ENCODE results near the gene ANKRD22.

ANKRD22 gene

GRCh38 chr10:88826388-88826787 is 25.3 kb downstream of the ANKRD22 start:
- no peak overlapping the region for H3K27ac ChIP-seq
- H3K4me1 ChIP-seq (ENCODE audit: low read depth, poor library complexity, severe bottlenecking), result no peaks in the 10 kb centered on the region
- TF ChIP-seq CTCF (conservative IDR thresholded peaks at IDR 0.05; ENCODE audit: low read depth, low read length), result no peak
- H3K36me3 ChIP-seq (ENCODE audit: insufficient read depth), result no peaks in the 10 kb centered on the region
- H3K9ac ChIP-seq, result no peak overlapping the region
- no peak overlapping the region for H3K4me3 ChIP-seq (IDR thresholded peaks at IDR 0.05; ENCODE audit: insufficient read depth, low read depth, low read length)
- no peaks in the 10 kb centered on the region for H3K79me2 ChIP-seq (ENCODE audit: insufficient read depth, low read depth)
- H2AFZ ChIP-seq (ENCODE audit: low read depth), result no peak overlapping the region
- H3K27me3 ChIP-seq (ENCODE audit: insufficient read depth, low read depth), result no peaks in the 10 kb centered on the region
- no peaks in the 10 kb centered on the region for H4K20me1 ChIP-seq (ENCODE audit: insufficient read depth)
- no peak overlapping the region for H3K4me2 ChIP-seq

- H3K27me3 ChIP-seq (ENCODE audit: insufficient read depth, low read depth), result no peaks in the 10 kb centered on the region
- no peak overlapping the region for H3K9ac ChIP-seq
- TF ChIP-seq CTCF (conservative IDR thresholded peaks at IDR 0.05; ENCODE audit: low read depth, low read length), result no peak
- no peaks in the 10 kb centered on the region for H4K20me1 ChIP-seq (ENCODE audit: insufficient read depth)
- H3K4me1 ChIP-seq (ENCODE audit: low read depth, poor library complexity, severe bottlenecking), result no peaks in the 10 kb centered on the region
- H3K4me2 ChIP-seq, result no peak overlapping the region
- no peak overlapping the region for H3K4me3 ChIP-seq (IDR thresholded peaks at IDR 0.05; ENCODE audit: insufficient read depth, low read depth, low read length)
- no peaks in the 10 kb centered on the region for H3K79me2 ChIP-seq (ENCODE audit: insufficient read depth, low read depth)
- H3K27ac ChIP-seq, result no peak overlapping the region
- no peaks in the 10 kb centered on the region for H3K36me3 ChIP-seq (ENCODE audit: insufficient read depth)
- no peak overlapping the region for H2AFZ ChIP-seq (ENCODE audit: low read depth)
Measured at GRCh38 chr10:88820748-88821401, 30.8 kb downstream of the ANKRD22 start.

GRCh38 chr10:88819290-88819689 is 32.4 kb downstream of the ANKRD22 start:
- Histone ChIP-seq H3K27ac (no peak overlapping the region), H3K27me3 (ENCODE audit: insufficient read depth, low read depth) (no peaks in the 10 kb centered on the region), H3K36me3 (ENCODE audit: insufficient read depth) (no peaks in the 10 kb centered on the region), H3K4me1 (ENCODE audit: low read depth, poor library complexity, severe bottlenecking) (no peaks in the 10 kb centered on the region), H3K4me3 (IDR thresholded peaks at IDR 0.05; ENCODE audit: insufficient read depth, low read depth, low read length) (no peak overlapping the region), H4K20me1 (ENCODE audit: insufficient read depth) (no peaks in the 10 kb centered on the region), H3K9ac (no peak overlapping the region), H2AFZ (ENCODE audit: low read depth) (no peak overlapping the region), H3K4me2 (no peak overlapping the region), H3K79me2 (ENCODE audit: insufficient read depth, low read depth) (no peaks in the 10 kb centered on the region)
- TF ChIP-seq CTCF (conservative IDR thresholded peaks at IDR 0.05; ENCODE audit: low read depth, low read length), result no peak

- Histone ChIP-seq H2AFZ (ENCODE audit: low read depth) (no peak overlapping the region), H3K4me3 (IDR thresholded peaks at IDR 0.05; ENCODE audit: insufficient read depth, low read depth, low read length) (no peak overlapping the region), H3K4me1 (ENCODE audit: low read depth, poor library complexity, severe bottlenecking) (peaks cover 7% of the 10 kb centered on the region), H3K36me3 (ENCODE audit: insufficient read depth) (no peaks in the 10 kb centered on the region), H3K79me2 (ENCODE audit: insufficient read depth, low read depth) (no peaks in the 10 kb centered on the region), H4K20me1 (ENCODE audit: insufficient read depth) (no peaks in the 10 kb centered on the region), H3K9ac (no peak overlapping the region), H3K4me2 (no peak overlapping the region), H3K27ac (no peak overlapping the region), H3K27me3 (ENCODE audit: insufficient read depth, low read depth) (no peaks in the 10 kb centered on the region)
- no peak for TF ChIP-seq CTCF (conservative IDR thresholded peaks at IDR 0.05; ENCODE audit: low read depth, low read length)
Measured at GRCh38 chr10:88813200-88813599, 38.4 kb downstream of the ANKRD22 start.
